Common myeloid progenitor, CD34-positive (primary cell): ENCODE results near the gene HIF1AN.

ENCODE experiments used
- CTCF ChIA-PET: fragments of 350-600 bp; sonication (Branson Sonifier 250); formaldehyde crosslinking; loops from one replicate; lab custom pipeline; 2021; ENCODE audit warnings: antibody characterized with exemption; lab: Charles Lee
- POLR2A ChIA-PET: fragments of 350-600 bp; sonication (Branson Sonifier 250); formaldehyde crosslinking; loops from one replicate; lab custom pipeline; 2021; ENCODE audit warnings: antibody characterized with exemption; lab: Charles Lee
- DNase-seq, 3 donors: peaks; one replicate each; pipeline versions ENCODE4 v3.0.0 to v3.0.0-alpha.2; 2013
- H3K27ac ChIP-seq, 2 experiments: 1 replicate in 1 of 2; 2 replicates in 1 of 2; pipeline ENCODE4 v1.7.0; 2013; ENCODE audit warnings: inconsistent platforms in 2 of 2, low read length in 2 of 2, mild to moderate bottlenecking in 2 of 2, low read depth in 1 of 2, moderate library complexity in 1 of 2; ENCODE audit not compliant: severe bottlenecking in 2 of 2, insufficient read depth in 1 of 2, poor library complexity in 1 of 2
- H3K27me3 ChIP-seq, 5 experiments: replicated peaks in 2 of 5; 1 replicate in 3 of 5; 2 replicates in 2 of 5; pipeline versions ENCODE4 v1.6.1 to v1.7.0; 2013; ENCODE audit warnings: low read length in 4 of 5, mild to moderate bottlenecking in 2 of 5, moderate library complexity in 2 of 5, inconsistent platforms in 1 of 5; ENCODE audit not compliant: insufficient read depth in 5 of 5, control insufficient read depth in 4 of 5
- H3K36me3 ChIP-seq, 4 experiments: 1 replicate in 2 of 4; 2 replicates in 2 of 4; pipeline versions ENCODE4 v1.6.1 to v1.7.0; 2013; ENCODE audit warnings: low read length in 3 of 4, control low read depth in 1 of 4, mild to moderate bottlenecking in 1 of 4; ENCODE audit not compliant: control insufficient read depth in 4 of 4, insufficient read depth in 4 of 4
- H3K4me1 ChIP-seq, 4 experiments: 1 replicate in 3 of 4; 2 replicates in 1 of 4; pipeline versions ENCODE4 v1.6.1 to v1.7.1; 2013; ENCODE audit warnings: low read length in 3 of 4, mild to moderate bottlenecking in 3 of 4, control low read depth in 1 of 4, inconsistent platforms in 1 of 4, moderate library complexity in 1 of 4; ENCODE audit not compliant: control insufficient read depth in 4 of 4, insufficient read depth in 4 of 4; ENCODE audit errors: control extremely low read depth in 1 of 4
- H3K4me3 ChIP-seq, 7 experiments: 1 replicate in 4 of 7; 2 replicates in 3 of 7; pipeline versions ENCODE4 v1.5.1 to v1.7.0; 2013; ENCODE audit warnings: mild to moderate bottlenecking in 7 of 7, low read length in 6 of 7, moderate library complexity in 6 of 7, inconsistent platforms in 2 of 7, low read depth in 2 of 7, control low read depth in 1 of 7; ENCODE audit not compliant: insufficient read depth in 4 of 7, control insufficient read depth in 1 of 7; ENCODE audit errors: extremely low read depth in 1 of 7
- H3K9me3 ChIP-seq, 5 experiments: 1 replicate in 4 of 5; 2 replicates in 1 of 5; pipeline versions ENCODE4 v1.6.1 to v1.7.1; 2013; ENCODE audit warnings: low read length in 4 of 5, mild to moderate bottlenecking in 2 of 5, inconsistent platforms in 1 of 5, low read depth in 1 of 5, moderate library complexity in 1 of 5; ENCODE audit not compliant: control insufficient read depth in 4 of 5, insufficient read depth in 2 of 5; ENCODE audit errors: control extremely low read depth in 1 of 5
- WGBS: methylation state at CpG from one replicate; pipeline ENCODE4 v1.1.5; 2013; ENCODE audit not compliant: insufficient coverage; 5-methylcytosine and 5-hydroxymethylcytosine counted together

The HIF1AN gene

GRCh38 chr10:100576282-100576635, 40.5 kb downstream of the HIF1AN start:
- H3K4me3 ChIP-seq, result no peak overlapping the region
- CTCF ChIA-PET, result interaction anchor here (0.6 kb wide), 1 partner anchor 13 kb away, joined by 3 read pairs; no protein-coding TSS in a partner anchor
- POLR2A ChIA-PET, result no interaction called here
- peaks cover 8 to 74% (median 23%) of the 10 kb centered on the region in 5 experiments for H3K27me3 ChIP-seq
- no peak overlapping the region for H3K27ac ChIP-seq
- no peaks in the 10 kb centered on the region for H3K9me3 ChIP-seq
- H3K36me3 ChIP-seq, result no peaks in the 10 kb centered on the region
- WGBS, result 91% methylated on average over 5 of the region's 5 CpGs
- no peak for DNase-seq
- H3K4me1 ChIP-seq, result no peaks in the 10 kb centered on the region

DNA sequence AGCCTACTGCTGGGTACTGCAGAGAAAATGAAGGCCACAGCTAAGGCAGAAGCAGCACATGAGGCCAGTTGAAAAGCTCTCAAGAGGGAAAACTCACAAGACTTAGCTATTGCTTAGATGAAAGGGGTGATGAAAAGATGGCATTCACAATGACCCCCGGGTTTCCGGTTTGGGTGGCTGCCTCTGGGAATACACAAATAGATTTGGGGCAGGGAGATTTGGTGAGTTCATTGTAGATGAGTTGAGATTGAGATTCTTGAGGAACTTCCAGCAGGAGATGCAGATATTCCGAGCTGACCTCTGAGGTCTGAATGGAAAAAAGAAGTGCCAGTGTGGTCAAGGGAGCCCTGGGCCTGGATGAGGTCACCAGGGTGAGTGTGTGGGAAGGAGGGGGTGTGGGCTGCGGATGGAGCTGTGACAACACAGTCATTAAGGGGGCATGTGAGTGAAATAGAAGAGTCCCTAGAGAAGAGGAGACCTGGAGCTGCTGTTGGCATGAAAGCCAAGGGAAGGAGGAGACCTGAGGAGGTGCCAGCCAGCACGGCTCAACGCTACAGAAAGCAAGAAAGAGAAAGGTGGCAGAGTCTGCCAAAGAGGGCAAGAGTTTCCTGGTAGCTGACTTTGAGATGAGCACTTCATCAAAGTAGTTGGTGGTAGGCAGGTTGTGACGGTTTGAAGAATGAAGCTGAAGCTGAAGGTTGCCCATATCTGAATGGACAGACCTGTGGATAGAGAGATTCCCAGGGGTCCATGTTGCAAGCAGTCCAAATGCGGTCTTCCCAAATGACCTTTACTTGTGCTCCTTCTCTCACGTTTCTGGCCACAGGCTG, 43.7 kb downstream of the HIF1AN start:
- no peak overlapping the region for H3K27ac ChIP-seq
- no peaks in the 10 kb centered on the region for H3K9me3 ChIP-seq
- CTCF ChIA-PET, result interaction anchor here (0.9 to 1.0 kb wide), 2 partner anchors 10 to 14 kb away, joined by 3 read pairs; no protein-coding TSS in a partner anchor
- H3K4me3 ChIP-seq, result no peak overlapping the region
- POLR2A ChIA-PET, result no interaction called here
- no peak for DNase-seq
- H3K4me1 ChIP-seq, result no peaks in the 10 kb centered on the region
- WGBS, result 87% methylated on average over 7 of the region's 9 CpGs
- peaks cover 12 to 51% (median 12%) of the 10 kb centered on the region in 5 experiments for H3K27me3 ChIP-seq
- no peaks in the 10 kb centered on the region for H3K36me3 ChIP-seq

DNA sequence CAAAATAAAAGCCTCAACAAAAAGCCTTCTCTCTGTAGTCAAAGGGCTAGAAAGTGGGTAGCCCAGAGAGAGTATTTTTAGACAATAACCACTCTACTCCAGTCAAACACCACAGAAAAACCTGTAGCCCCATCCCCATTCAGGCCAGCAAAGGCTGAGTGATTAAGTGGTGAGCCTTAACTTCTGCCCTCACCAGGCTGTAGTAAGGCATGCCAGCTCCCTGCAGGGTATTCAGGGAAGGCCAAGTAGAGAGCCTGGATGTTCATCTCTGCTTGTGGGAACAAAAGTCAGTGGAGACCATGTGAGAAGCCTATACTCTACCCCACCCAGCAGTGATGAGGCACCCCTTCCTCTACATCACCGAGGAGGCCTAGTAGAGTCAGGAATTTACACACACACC, 51.2 kb downstream of the HIF1AN start:
- no CpG with 5 or more reads among the region's 1 CpG for WGBS
- POLR2A ChIA-PET, result interaction anchor here (0.6 kb wide), 1 partner anchor 726 kb away, joined by 3 read pairs; no protein-coding TSS in a partner anchor
- no peaks in the 10 kb centered on the region for H3K4me1 ChIP-seq
- no peak for DNase-seq
- H3K36me3 ChIP-seq, result no peaks in the 10 kb centered on the region
- H3K4me3 ChIP-seq, result no peak overlapping the region
- CTCF ChIA-PET, result no interaction called here
- H3K9me3 ChIP-seq, result peaks cover 0 to 22% (median 5%) of the 10 kb centered on the region in 5 experiments
- H3K27me3 ChIP-seq, result peaks cover 13 to 53% (median 30%) of the 10 kb centered on the region in 5 experiments
- no peak overlapping the region for H3K27ac ChIP-seq

DNA sequence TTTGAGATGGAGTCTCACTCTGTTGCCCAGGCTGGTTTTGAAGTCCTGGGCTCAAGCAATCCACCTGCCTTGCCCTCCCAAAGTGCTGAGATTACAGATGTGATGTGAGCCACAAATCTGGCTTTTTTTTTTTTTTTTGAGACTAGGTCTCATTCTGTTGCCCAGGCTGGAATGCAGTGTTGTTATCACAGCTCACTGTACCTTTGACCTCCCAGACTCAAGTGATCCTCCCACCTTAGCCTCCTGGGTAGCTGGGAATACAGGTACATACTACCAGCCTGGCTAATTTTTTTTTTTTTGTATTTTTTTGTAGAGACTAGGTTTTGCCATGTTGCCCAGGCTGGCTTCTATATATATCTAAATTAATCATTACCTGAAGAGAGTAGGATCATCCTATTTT, 62.4 kb downstream of the HIF1AN start:
- H3K27me3 ChIP-seq, result peaks cover 3 to 56% (median 13%) of the 10 kb centered on the region in 5 experiments
- ChIA-PET POLR2A (interaction anchor here (0.9 kb wide), 1 partner anchor 14 kb away, joined by 3 read pairs; no protein-coding TSS in a partner anchor), CTCF (interaction anchor here (1.3 kb wide), 1 partner anchor 36 kb away, joined by 3 read pairs; no protein-coding TSS in a partner anchor)

GRCh38 chr10:100600218-100600617, 64.5 kb downstream of the HIF1AN start:
- CTCF ChIA-PET, result no interaction called here
- Histone ChIP-seq H3K4me1 (no peaks in the 10 kb centered on the region), H3K27me3 (peaks cover 6 to 51% (median 13%) of the 10 kb centered on the region in 5 experiments), H3K27ac (no peak overlapping the region), H3K36me3 (no peaks in the 10 kb centered on the region), H3K9me3 (peaks cover 0 to 3% (median under 1%) of the 10 kb centered on the region in 5 experiments), H3K4me3 (no peak overlapping the region)
- no peak for DNase-seq
- WGBS, result no CpG with 5 or more reads among the region's 4 CpGs
- POLR2A ChIA-PET, result no interaction called here

More for the DNA sequence above, 62.4 kb downstream of the HIF1AN start:
- Histone ChIP-seq H3K36me3 (no peaks in the 10 kb centered on the region), H3K4me3 (no peak overlapping the region), H3K27ac (no peak overlapping the region), H3K4me1 (no peaks in the 10 kb centered on the region), H3K9me3 (no peaks in the 10 kb centered on the region)
- DNase-seq, result no peak

DNA sequence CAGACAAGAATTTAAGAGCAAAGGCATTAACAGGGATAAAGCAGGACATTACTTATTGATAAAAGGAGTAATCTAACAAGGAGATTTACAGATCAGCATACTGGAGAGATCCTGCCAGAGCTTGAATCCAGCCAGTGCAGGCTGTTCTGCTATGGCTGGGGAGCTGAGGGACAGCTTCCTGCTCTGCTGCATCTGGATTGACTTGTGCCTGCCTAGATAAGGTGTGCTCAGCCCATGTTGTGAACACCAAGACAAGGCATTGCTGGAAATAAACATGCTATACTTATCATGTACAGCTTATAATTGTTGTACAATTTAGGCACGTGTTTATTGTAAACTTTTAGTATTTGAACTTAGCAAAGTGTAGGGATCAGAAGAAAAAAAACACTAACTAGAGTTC, 71.7 kb downstream of the HIF1AN start:
- no peak for DNase-seq
- peaks cover 0 to 55% (median 15%) of the 10 kb centered on the region in 5 experiments for H3K27me3 ChIP-seq
- no CpG with 5 or more reads among the region's 1 CpG for WGBS
- no peak overlapping the region for H3K4me3 ChIP-seq
- ChIA-PET CTCF (interaction anchor here (0.6 kb wide), 1 partner anchor 32 kb away, joined by 3 read pairs; no protein-coding TSS in a partner anchor), POLR2A (interaction anchor here (0.6 kb wide), 1 partner anchor 441 kb away, joined by 7 read pairs; no protein-coding TSS in a partner anchor)
- H3K27ac ChIP-seq, result no peak overlapping the region
- H3K36me3 ChIP-seq, result no peaks in the 10 kb centered on the region
- H3K4me1 ChIP-seq, result no peaks in the 10 kb centered on the region
- peaks cover 0 to 8% (median 3%) of the 10 kb centered on the region in 5 experiments for H3K9me3 ChIP-seq
